ENCODE measurements around the gene HTT. TPM values are rescaled to one million over a fixed set of nuclear protein-coding genes. Genes with fewer than 3 reads are reported as not detected.

HTT gene
- polyA plus RNA-seq, 4 donors: 32.6 to 41.7 (median 34.4) TPM

DNA sequence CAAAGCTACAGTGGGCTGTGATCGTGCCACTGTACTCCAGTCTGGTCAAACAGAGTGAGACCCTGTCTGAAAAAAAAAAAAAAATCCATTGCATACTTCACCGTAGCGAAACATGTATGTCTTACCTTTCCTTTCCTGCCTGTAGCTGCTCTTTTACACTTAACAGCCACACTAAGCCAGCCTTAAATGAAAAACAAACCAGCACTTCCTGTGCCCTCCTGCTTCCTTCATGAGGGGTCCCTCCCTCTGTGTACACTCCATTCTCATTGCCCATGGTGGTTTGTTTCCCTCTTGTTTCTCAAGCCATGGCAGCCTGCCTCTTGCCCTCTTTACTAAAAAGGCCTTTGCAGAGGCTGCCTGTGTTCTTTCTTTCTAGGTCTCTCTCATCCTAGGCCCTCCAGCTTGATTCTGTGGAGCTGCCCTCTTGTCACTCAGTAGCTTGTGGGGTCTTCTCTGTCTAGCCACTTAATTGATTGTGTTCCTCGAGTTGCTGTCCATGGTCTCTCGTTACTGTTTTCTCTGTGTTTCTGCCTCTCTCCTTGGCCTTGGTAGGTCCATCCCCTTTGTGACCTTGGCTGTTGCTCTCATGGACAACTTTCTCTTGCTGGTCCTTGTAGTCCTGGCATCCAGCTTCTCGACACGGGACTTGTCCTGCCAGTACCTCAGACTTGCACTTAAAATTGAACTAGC is 122.3 kb downstream of the HTT start:
- no peak for DNase-seq (ENCODE audit: low read depth in 4 of 4, low spot score in 3 of 4)

DNA sequence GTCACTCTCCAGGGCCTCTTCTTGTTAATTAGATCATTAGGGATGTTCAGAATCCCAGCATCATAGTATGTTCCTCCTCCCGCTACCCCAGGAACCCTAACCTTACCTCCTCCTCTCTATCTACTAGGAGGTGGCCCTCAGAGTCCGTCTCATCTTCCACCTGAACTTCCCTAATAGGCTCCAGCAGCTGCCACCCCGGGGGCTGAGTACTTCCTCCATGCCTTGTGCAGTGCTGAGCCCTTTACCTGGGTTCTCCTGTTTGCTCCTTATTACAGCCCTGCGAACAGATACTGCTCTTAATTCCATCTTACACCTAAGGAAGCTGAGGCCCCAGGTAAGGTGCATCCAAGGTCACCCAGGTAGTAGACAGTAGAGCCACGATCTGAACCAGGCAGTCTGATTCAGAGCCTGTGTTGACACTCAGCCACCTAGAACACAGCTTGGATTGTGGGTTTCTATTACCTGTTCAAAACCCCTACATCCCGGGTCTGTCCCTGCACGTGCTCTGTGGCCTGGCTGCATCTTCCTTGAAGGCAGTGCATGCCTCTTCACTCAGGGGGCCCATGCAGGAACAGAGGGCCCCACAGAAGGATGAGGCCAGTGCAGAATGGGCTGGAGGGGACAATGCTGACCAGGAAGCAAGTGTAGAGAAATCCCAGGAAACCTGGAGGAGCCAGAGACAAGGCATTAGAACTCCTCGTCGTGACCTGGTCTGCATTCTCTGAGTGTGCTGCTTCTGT is 123.1 kb downstream of the HTT start:
- no peak for DNase-seq (ENCODE audit: low read depth in 4 of 4, low spot score in 3 of 4)

DNA sequence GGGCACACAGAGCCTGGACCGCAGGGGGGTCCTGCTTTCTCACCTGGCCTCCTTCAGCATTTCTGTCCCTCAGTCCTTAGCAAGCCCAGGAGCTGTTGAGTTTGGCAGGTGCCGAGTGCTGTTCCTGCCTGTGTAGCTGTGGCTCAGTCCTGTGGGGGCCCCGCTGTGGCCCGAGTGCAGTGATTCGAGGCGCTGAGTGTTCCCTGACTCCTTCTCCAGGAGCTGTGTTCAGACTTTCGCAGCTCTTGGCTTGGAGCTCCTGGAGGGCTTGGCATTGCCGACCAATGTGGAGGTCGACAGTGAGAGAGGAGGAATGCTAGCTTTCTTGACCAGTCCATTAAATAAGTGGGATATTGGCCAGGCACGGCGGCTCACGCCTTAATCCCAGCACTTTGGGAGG is 124.4 kb downstream of the HTT start:
- DNase-seq (ENCODE audit: low read depth in 4 of 4, low spot score in 3 of 4): no peak

DNA sequence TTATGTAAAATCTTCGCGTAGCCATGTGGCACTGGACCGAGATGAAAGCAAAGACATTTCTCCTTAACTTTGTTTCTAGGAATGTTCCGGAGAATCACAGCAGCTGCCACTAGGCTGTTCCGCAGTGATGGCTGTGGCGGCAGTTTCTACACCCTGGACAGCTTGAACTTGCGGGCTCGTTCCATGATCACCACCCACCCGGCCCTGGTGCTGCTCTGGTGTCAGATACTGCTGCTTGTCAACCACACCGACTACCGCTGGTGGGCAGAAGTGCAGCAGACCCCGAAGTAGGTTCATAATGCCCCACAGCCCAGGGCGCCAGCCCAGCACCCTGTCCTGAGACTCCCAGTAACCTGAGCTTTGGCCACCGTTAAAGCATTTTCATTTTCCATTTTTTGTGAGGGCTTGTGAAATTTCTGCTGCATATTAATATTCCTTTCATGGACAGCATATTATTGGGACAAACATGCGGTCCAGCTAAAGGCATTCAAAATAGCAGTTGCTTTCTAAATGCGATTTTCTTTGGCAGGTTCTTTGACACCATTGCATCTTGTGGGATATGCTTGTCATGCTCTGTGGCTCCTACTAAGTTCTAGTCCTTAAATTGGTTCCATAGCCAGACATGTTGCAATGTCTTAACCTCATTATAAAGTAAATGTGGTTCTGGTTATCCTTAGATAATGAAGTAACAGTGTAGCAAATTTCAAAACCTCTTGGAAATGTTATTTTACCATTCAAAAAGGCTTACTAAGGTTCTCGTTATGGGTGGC is 125.4 kb downstream of the HTT start:
- DNase-seq (ENCODE audit: low read depth in 4 of 4, low spot score in 3 of 4): no peak

DNA sequence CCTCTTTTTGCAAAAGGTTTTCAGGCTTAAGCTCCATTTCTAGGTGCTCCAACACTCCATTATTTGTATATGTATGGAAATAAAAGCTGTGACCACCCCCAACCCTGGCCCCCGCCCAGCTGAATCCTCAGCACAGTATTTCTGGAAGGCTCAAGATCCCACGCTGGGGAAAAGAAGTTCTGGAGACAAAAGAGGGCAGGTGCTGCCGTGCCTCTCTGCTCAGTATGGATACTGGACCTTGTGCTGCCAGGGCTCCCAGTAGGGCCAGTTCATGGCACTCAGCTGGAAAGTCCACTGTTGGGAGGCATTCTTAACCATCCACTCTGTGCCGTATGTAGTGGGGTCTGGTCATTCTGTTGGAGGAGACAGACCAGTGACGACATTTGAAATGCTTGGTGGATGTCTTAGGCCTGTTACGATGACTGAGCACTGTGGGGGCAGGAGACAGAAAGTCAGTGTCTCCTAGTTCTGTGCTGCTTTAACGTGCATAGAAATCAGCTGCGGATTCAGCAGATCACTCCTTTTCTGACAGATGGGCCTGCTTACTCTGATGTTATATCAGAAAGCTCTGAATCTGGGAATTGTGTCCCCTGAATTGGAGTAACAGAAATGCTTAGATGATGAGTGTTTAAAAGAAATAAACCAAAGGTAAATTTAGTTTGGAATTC is 126.1 kb downstream of the HTT start:
- DNase-seq (ENCODE audit: low read depth in 4 of 4, low spot score in 3 of 4): no peak

DNA sequence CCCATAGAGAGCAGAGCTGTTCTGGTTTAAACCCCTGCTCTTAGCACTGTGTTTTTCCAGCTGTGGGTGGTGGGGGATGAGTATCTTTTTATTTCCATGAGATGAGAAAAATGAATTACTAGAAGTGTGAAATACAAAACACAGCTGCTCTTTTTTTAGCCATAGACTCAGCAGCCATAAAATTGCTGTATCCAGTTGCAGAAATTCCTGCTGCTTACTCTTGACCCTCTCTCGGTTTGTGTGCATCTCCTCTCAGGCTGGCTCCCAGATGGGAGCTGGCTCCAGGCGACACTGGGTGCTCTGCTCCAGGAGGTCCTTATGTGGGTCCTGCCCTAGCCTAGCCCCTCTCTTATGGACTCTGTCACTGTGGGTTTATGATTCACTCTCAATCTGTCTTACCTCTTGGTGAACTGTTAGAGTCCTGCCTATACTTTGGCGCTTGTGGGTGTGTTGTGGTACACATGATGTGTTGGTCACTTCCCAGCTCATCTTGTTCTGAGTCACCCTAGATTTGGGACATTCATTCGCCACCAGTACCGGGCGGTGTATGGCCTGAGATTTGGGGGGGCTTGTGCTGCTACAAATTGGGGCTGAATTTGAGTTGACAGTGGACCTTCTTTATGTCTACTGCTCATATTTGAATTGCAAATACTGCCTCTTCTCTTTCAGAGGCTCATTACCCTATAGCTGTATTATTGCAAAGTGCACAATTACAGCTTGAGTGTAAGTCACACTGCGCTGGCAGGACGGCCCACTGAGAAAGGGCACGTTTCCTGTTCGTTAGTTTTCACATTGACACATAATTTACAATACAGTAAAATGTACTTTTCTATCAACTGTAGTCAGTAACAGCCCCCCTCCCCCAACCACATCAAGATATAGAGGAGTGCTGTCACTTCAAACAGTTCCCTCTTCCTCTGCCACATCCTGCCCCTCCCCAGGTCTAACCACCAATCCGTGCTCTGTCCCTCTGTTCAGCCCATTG is 127.5 kb downstream of the HTT start:
- DNase-seq (ENCODE audit: low read depth in 4 of 4, low spot score in 3 of 4): peak in 2 of 4 donors; percentile 16 to 26

DNA sequence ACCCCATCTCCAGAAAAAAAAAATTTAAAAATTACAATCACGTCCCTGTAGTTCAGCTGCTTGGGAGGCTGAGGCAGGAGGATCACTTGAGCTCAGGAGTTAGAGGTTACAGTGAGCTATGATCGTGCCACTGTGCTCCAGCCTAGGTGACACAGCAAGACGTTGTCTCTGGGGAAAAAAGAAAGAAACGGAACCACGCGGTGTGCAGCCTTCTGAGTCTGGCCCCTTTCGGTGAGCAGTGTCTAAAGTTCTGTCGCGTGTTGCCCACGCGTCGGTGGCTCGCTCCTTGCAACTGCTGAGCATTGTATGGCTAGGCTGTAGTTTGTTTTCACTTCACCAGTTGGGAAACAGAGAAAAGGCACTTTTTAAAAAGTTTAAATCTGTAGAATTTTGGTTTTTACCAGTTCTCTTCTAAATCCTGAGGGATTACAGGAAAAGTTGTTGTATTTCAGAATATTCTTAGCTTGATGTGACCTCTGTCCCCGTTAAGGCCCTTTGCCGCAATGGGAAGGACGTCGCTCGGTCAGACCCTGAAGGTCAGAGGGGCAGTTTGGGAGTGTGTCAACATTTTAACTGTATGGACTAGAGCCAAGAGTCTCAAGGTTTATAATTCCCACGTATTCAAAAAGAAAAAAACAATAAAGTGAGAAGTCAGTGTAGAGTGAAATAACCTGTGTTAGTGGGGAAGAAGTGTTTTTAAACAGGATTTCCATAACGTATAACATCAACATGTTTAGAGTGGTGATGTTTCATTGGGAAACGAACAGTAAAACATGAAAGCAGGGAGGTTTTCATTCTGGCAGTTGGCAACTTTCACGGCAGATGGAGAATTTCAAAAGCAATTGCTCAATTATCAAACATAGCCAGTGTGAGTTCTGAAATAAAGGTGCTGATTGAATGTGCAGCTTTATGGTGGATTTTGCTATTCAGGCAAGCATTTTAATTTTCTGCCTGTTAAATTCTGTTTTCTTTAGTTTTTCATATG is 128.6 kb downstream of the HTT start:
- no peak for DNase-seq (ENCODE audit: low read depth in 4 of 4, low spot score in 3 of 4)

DNA sequence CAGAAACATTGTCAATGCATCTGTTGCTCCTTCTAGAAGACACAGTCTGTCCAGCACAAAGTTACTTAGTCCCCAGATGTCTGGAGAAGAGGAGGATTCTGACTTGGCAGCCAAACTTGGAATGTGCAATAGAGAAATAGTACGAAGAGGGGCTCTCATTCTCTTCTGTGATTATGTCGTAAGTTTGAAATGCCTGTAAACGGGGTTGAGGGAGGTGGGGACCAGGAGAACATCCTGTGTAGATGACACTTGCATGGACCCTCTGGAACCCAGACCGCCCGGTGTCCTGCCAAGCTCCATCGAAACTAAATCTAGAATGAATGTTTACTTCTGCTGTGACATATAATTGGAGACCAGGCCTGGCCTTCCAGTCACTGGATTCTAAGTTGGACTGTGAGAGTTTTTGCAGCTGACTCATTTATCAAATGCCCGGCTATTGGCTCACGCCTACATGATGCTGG is 129.5 kb downstream of the HTT start:
- DNase-seq (ENCODE audit: low read depth in 4 of 4, low spot score in 3 of 4): no peak

DNA sequence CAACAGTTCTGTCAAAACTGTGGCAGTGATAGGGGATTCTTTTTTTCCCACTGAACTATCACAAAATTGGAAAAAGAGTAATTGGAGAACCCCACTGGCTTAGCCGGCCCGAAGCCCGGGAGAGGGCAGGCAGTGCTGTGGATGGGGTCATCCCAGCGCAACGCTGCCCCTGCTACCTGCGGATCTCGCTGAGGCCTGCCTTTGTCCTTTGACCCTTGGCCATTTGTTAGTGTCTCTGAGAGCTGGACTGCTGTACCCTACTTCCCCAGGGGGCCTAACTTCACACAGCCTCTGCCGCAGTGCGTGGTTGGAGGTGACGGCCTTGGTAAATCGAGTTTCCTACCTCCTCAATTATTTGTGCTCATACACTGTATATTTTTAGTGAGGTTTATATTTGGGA is 131.5 kb downstream of the HTT start:
- DNase-seq (ENCODE audit: low read depth in 4 of 4, low spot score in 3 of 4): no peak

DNA sequence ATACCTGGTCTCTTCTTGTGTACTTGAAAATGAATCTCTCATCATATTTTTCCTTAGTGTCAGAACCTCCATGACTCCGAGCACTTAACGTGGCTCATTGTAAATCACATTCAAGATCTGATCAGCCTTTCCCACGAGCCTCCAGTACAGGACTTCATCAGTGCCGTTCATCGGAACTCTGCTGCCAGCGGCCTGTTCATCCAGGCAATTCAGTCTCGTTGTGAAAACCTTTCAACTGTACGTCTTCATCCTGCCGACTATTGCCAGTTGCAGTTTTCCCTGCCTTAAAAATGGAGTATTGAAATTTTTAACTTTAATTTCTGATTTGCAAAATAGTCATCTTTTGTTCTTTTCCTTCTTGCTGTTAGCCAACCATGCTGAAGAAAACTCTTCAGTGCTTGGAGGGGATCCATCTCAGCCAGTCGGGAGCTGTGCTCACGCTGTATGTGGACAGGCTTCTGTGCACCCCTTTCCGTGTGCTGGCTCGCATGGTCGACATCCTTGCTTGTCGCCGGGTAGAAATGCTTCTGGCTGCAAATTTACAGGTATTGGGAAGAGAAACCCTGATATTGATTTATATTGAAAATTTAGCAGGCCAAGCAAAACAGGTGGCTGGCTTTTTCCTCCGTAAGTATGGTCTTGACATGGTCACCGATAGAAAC is 132.1 kb downstream of the HTT start:
- no peak for DNase-seq (ENCODE audit: low read depth in 4 of 4, low spot score in 3 of 4)

DNA sequence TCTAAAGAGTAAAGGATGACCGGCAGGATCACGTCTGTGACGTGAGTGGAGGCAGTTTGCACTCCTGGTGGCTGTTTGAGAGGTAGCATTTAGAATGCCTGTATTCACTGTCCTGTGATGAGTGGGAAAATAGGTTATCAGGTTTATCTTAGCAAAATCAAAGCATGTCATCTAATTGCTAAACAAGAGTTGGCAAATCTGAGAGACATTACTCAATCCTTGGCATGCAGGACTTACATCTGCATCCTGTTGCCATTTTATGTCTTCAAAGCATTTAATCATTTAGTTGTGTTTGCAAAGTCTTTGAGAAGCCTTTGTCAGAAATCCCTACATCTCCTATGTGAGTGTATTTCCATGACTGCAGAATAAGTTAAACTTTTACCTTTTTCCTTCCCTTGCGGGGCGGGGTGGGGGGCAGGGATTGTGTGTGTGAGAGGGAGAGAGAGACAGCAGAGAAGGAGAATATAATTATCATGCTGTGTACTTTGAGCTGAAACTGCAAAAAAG is 133.1 kb downstream of the HTT start:
- DNase-seq (ENCODE audit: low read depth in 4 of 4, low spot score in 3 of 4): no peak

DNA sequence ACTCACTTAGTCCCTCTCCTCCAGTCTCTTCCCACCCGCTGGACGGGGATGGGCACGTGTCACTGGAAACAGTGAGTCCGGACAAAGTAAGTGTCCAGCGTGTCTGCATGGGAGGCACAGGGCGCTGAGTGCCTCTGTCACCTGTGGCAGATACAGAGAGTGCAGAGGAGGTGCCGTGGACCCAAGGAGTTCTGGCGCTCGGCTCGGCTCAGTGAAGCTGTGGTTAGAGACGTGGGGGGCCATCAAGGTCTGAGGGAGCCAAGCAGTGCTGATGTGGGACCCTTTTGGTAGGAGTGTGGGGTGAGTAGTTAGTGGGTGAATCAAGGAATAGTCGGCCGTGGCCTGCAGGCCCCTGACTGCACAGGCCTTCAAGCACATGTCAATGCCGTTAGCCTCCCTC is 134.3 kb downstream of the HTT start:
- DNase-seq (ENCODE audit: low read depth in 4 of 4, low spot score in 3 of 4): no peak

DNA sequence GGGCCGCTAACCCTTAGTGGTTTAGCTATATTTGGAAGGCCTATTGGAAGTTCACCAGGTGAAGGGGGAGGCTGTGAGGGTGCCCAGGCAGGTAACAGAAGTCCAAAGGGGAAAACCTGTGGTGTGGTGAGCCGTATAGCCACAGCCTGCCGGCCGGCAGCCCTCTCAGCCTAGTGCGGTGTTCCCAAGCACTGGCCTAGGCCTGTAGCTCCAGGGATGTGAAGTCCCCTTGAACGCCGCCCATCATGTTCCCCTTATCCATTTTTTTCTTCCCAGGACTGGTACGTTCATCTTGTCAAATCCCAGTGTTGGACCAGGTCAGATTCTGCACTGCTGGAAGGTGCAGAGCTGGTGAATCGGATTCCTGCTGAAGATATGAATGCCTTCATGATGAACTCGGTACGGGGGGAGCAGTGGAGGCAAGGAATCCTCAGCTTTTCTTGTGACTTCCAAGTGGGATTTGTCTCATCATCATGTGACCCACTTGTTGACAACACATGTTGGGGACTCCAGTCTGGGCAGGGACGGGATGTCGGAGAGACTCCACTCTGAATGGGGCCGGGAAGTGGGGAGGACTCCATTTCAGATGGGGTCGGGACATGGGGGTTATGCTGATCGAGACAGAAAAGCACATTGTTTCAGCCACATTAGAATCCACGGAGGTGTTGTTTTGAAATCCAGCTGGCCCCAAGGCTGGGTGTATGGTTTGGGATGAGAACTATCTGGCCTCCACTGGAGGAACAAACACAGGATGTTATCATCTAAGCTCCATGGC is 135.3 kb downstream of the HTT start:
- no peak for DNase-seq (ENCODE audit: low read depth in 4 of 4, low spot score in 3 of 4)

DNA sequence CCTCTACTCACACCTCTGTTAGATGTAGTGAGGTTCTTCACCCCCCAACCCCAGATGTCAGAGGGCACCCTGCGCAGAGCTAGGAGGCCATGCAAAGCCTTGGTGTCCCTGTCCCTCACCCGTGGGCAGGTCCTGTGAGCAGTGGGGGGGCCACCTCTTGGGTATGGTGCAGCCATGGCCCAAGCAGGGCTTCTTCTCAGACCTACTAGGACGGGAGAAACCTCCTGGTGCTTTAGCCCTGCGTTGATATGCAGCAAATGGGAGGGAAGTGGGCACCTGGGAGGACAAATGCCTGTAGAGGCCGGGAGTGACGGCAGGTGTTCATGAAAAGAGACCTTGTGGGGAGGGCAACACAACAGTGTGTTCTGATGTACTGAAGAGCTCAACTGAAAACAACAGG is 136.0 kb downstream of the HTT start:
- DNase-seq (ENCODE audit: low read depth in 4 of 4, low spot score in 3 of 4): no peak

DNA sequence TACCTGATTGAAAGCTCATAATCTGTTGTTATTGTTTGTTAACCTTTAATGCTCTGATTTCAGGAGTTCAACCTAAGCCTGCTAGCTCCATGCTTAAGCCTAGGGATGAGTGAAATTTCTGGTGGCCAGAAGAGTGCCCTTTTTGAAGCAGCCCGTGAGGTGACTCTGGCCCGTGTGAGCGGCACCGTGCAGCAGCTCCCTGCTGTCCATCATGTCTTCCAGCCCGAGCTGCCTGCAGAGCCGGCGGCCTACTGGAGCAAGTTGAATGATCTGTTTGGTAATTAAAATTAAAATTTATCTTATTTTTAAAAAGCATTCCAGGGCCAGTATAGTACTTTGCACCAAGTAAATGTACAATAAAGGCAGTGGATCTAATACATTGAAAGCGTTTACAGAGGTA is 137.4 kb downstream of the HTT start:
- DNase-seq (ENCODE audit: low read depth in 4 of 4, low spot score in 3 of 4): no peak

DNA sequence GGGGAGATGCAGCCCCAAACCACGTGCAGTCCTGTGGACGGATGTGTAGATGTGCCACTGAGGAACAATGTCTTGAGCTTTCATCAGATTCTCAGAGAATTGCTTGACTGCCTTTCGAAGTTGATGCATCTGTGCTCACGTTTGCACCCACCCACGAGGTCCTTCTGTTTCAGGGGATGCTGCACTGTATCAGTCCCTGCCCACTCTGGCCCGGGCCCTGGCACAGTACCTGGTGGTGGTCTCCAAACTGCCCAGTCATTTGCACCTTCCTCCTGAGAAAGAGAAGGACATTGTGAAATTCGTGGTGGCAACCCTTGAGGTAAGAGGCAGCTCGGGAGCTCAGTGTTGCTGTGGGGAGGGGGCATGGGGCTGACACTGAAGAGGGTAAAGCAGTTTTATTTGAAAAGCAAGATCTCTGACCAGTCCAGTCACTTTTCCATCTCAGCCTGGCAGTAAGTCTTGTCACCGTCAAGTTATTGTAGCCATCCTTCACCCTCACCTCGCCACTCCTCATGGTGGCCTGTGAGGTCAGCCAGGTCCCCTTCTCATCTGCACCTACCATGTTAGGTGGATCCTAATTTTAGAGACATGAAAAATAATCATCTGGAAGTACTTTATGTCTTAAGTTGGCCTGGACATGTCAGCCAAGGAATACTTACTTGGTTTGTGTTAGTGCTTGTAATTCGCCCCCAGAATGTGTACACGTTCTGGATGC is 138.1 kb downstream of the HTT start:
- no peak for DNase-seq (ENCODE audit: low read depth in 4 of 4, low spot score in 3 of 4)

DNA sequence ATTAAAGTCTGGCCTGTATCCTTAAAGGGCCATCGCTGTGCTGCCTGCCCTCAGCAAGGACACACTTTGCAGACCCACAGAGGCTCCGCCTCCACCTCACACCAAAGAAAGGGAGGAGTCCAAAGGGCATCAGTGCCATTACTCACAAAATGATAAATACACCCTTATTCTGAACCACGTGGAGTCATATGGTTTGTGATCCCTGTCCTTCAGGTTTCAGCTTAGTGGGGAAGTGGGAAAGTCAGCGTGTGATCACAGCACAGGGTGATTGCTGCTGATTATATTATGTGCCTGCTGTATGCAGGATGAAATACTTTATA is 138.6 kb downstream of the HTT start:
- no peak for DNase-seq (ENCODE audit: low read depth in 4 of 4, low spot score in 3 of 4)

Measured in right renal pelvis (tissue), 4 donors.